Endothelial cell of umbilical vein (primary cell): ENCODE data around the gene RHEX. TPM values are rescaled to one million over a fixed set of nuclear protein-coding genes. Genes with fewer than 3 reads are reported as not detected.

ENCODE experiments used
- BruUV-seq: library from RNA; stranded (reverse); fragments of 400-500 nt; replicated peaks from 2 replicates; lab custom pipeline; 2021; lab: Mats Ljungman, UMichigan
- CTCF ChIA-PET: fragments of 300-600, 350-600 bp; sonication (Branson Sonifier 250); formaldehyde crosslinking; loops from one replicate; lab custom pipeline; 2021; ENCODE audit warnings: antibody characterized with exemption, inconsistent platforms; lab: Charles Lee
- POLR2A ChIA-PET: fragments of 300-600, 350-600 bp; sonication (Branson Sonifier 250); formaldehyde crosslinking; loops from one replicate; lab custom pipeline; 2021; ENCODE audit warnings: antibody characterized with exemption, inconsistent platforms; lab: Charles Lee
- DNase-seq: peaks from one replicate; pipeline ENCODE4 v3.0.0-alpha.2; 2011; ENCODE audit warnings: low read depth, low spot score
- FAIRE-seq: peaks from 2 replicates; lab custom pipeline; 2011; peaks lifted over from hg19 to GRCh38; lab: Jason Lieb, UNC
- H2AFZ ChIP-seq: 2 replicates; pipeline ENCODE4 v1.6.0; 2012; ENCODE audit warnings: low read depth, low read length, control low read depth, inconsistent platforms
- H3K27ac ChIP-seq: 2 replicates; pipeline ENCODE4 v1.5.1; 2011; ENCODE audit warnings: low read depth, mild to moderate bottlenecking, control low read depth, low read length, moderate library complexity; ENCODE audit not compliant: insufficient read depth
- H3K27me3 ChIP-seq, 2 experiments: 2 replicates each; pipeline versions ENCODE4 v1.6.0 to v1.6.1; 2011; ENCODE audit warnings: low read length in 2 of 2, mixed read lengths in 1 of 2; ENCODE audit not compliant: control insufficient read depth in 2 of 2, insufficient read depth in 2 of 2
- H3K36me3 ChIP-seq, 2 experiments: 2 replicates in 1 of 2; 3 replicates in 1 of 2; pipeline ENCODE4 v1.5.1; 2011; ENCODE audit warnings: low read length in 2 of 2, mild to moderate bottlenecking in 1 of 2, moderate library complexity in 1 of 2; ENCODE audit not compliant: control insufficient read depth in 2 of 2, insufficient read depth in 2 of 2; ENCODE audit errors: extremely low read depth in 1 of 2
- H3K4me1 ChIP-seq: 3 replicates; pipeline ENCODE4 v1.5.1; 2011; ENCODE audit warnings: mild to moderate bottlenecking, low read length; ENCODE audit not compliant: control insufficient read depth, insufficient read depth; ENCODE audit errors: extremely low read depth
- H3K4me2 ChIP-seq: 2 replicates; pipeline ENCODE4 v1.6.1; 2011; ENCODE audit warnings: low read length, control low read depth, mixed read lengths; ENCODE audit not compliant: insufficient read depth
- H3K4me3 ChIP-seq, 3 experiments: fragments of 200-600 bp in 1 of 3; sonication (generic), shearing (Covaris generic) in 1 of 3; replicated peaks in 1 of 3; 2 replicates each; pipeline ENCODE4 v1.5.1; 2011 to 2016; ENCODE audit warnings: control low read depth in 3 of 3, low read length in 3 of 3, mild to moderate bottlenecking in 2 of 3, inconsistent platforms in 1 of 3, low read depth in 1 of 3, moderate library complexity in 1 of 3; ENCODE audit not compliant: insufficient read depth in 1 of 3
- H3K79me2 ChIP-seq: 2 replicates; pipeline ENCODE4 v1.6.0; 2012; ENCODE audit warnings: low read length, inconsistent platforms; ENCODE audit not compliant: control insufficient read depth, insufficient read depth
- H3K9ac ChIP-seq: replicated peaks from 2 replicates; pipeline ENCODE3; 2011; ENCODE audit warnings: low read length, control low read depth; ENCODE audit not compliant: insufficient read depth; ENCODE audit errors: extremely low read depth
- H3K9me1 ChIP-seq: replicated peaks from 3 replicates; pipeline ENCODE4 v1.6.0; 2011; ENCODE audit warnings: mild to moderate bottlenecking, low read length; ENCODE audit not compliant: control insufficient read depth, insufficient read depth; ENCODE audit errors: extremely low read depth
- H3K9me3 ChIP-seq: replicated peaks from 2 replicates; pipeline ENCODE4 v1.5.1; 2012; ENCODE audit warnings: low read length, inconsistent platforms; ENCODE audit not compliant: control insufficient read depth, insufficient read depth
- H4K20me1 ChIP-seq: replicated peaks from 2 replicates; pipeline ENCODE3; 2011; ENCODE audit warnings: mild to moderate bottlenecking, low read length; ENCODE audit not compliant: control insufficient read depth, insufficient read depth; ENCODE audit errors: extremely low read depth
- CTCF ChIP-seq, 2 donors: IDR thresholded peaks; 1 replicate in 1 of 2; 2 replicates in 1 of 2; pipeline ENCODE4 v1.5.1; 2011; ENCODE audit warnings: low read length in 2 of 2, mild to moderate bottlenecking in 2 of 2, moderate library complexity in 2 of 2, control low read depth in 1 of 2, inconsistent platforms in 1 of 2, low read depth in 1 of 2; ENCODE audit not compliant: insufficient read depth in 1 of 2; ENCODE audit errors: extremely low read depth in 1 of 2
- EZH2 ChIP-seq: IDR thresholded peaks from 2 replicates; pipeline ENCODE4 v1.6.1; 2012; ENCODE audit warnings: borderline replicate concordance, low read depth, mild to moderate bottlenecking, moderate library complexity, low read length, inconsistent platforms; ENCODE audit not compliant: severe bottlenecking
- FOS ChIP-seq: IDR thresholded peaks from 2 replicates; pipeline ENCODE4 v1.6.1; 2011; ENCODE audit warnings: mild to moderate bottlenecking, low read length, moderate library complexity, borderline replicate concordance; ENCODE audit not compliant: insufficient read depth
- GATA2 ChIP-seq: IDR thresholded peaks from 2 replicates; pipeline ENCODE4 v1.7.0; 2011; ENCODE audit warnings: low read depth, mild to moderate bottlenecking, moderate library complexity, mixed read lengths, low read length; ENCODE audit not compliant: insufficient read length, insufficient read depth
- MAX ChIP-seq: IDR thresholded peaks from 2 replicates; pipeline ENCODE4 v1.6.1; 2011; ENCODE audit not compliant: insufficient read depth, insufficient read length
- MYC ChIP-seq: IDR thresholded peaks from one replicate; pipeline ENCODE4 v1.6.1; 2011; ENCODE audit warnings: mild to moderate bottlenecking, low read depth, low read length
- POLR2AphosphoS5 ChIP-seq: IDR thresholded peaks from 2 replicates; pipeline ENCODE4 v1.6.1; 2012; ENCODE audit warnings: low read depth, mild to moderate bottlenecking, control low read depth, low read length, moderate library complexity; ENCODE audit not compliant: insufficient read depth
- dilution Hi-C: fragments of 300-500 bp; cut with MboI; formaldehyde crosslinking; loops from one replicate; pipeline ENCODE4 v1.15.0; 2019; ENCODE audit warnings: low sequenced_read_pairs; ENCODE audit not compliant: extremely low pct_ligation_motif_present
- intact Hi-C: fragments of 100-400 bp; cut with micrococcal nuclease; formaldehyde crosslinking; loops from one replicate; pipeline ENCODE4 v1.10.0; 2022
- polyA plus RNA-seq, 4 experiments: library from polyadenylated mRNA; depleted of rRNA in 3 of 4; stranded (reverse) in 3 of 4; unstranded in 1 of 4; fragments of >200 nt; gene quantifications; 2 replicates each; pipeline versions ENCODE4 v1.2.1 to v1.2.3, GENCODE V29; 2011 to 2012; ENCODE audit warnings: missing spikeins in 1 of 4
- total RNA-seq: library from RNA; stranded (reverse); gene quantifications from 2 replicates; pipeline ENCODE4 v1.2.3, GENCODE V29; 2021

RHEX gene
- total and polyA plus RNA-seq, 2 donors (not counting 3 experiments of a cell fraction or from before 2014, with no cell fraction given), result not detected

- Histone ChIP-seq H3K4me1 (no peaks in the 10 kb centered on the region), H3K36me3 (no peaks in the 10 kb centered on the region), H3K9ac (no peak overlapping the region), H4K20me1 (no peaks in the 10 kb centered on the region), H3K4me3 (no peak overlapping the region), H3K27ac (no peak overlapping the region), H3K4me2 (no peak overlapping the region), H3K9me1 (no peaks in the 10 kb centered on the region), H3K27me3 (peaks cover 0 to 5% of the 10 kb centered on the region in 2 experiments), H3K79me2 (no peaks in the 10 kb centered on the region), H2AFZ (no peak overlapping the region), H3K9me3 (no peaks in the 10 kb centered on the region)
- dilution Hi-C loops, result no loop called here
- CTCF ChIA-PET, result interaction anchor here (0.7 kb wide), 1 partner anchor 48 kb away, joined by 3 read pairs; no protein-coding TSS in a partner anchor
- BruUV-seq, result no TSS peak
- FAIRE-seq (no peak), DNase-seq (no peak)
- TF ChIP-seq GATA2 (no peak), EZH2 (no peak)
- POLR2A ChIA-PET, result no interaction called here
- intact Hi-C loops, result no loop called here
Measured at GRCh38 chr1:206058927-206059292, 5.9 kb downstream of the RHEX start.

GRCh38 chr1:206059355-206059915 lies 6.5 kb downstream of the RHEX start:
- no TSS peak for BruUV-seq
- H3K36me3 ChIP-seq, result no peaks in the 10 kb centered on the region
- no peaks in the 10 kb centered on the region for H4K20me1 ChIP-seq
- H3K4me1 ChIP-seq, result no peaks in the 10 kb centered on the region
- H3K9me1 ChIP-seq, result no peaks in the 10 kb centered on the region
- no peak overlapping the region for H3K9ac ChIP-seq
- ChIA-PET POLR2A (no interaction called here), CTCF (interaction anchor here (0.7 to 0.9 kb wide), 2 partner anchors 47 to 82 kb away, joined by 3 read pairs; no protein-coding TSS in a partner anchor)
- no peak overlapping the region for H3K27ac ChIP-seq
- DNase-seq (no peak), FAIRE-seq (no peak)
- H3K9me3 ChIP-seq, result no peaks in the 10 kb centered on the region
- no peak overlapping the region for H2AFZ ChIP-seq
- no peaks in the 10 kb centered on the region for H3K79me2 ChIP-seq
- intact Hi-C loops (no loop called here), dilution Hi-C loops (no loop called here)
- H3K27me3 ChIP-seq, result peaks cover 0 to 5% of the 10 kb centered on the region in 2 experiments
- no peak overlapping the region for H3K4me3 ChIP-seq
- TF ChIP-seq FOS (no peak), POLR2AphosphoS5 (no peak), GATA2 (no peak), MYC (no peak), EZH2 (no peak), MAX (no peak), CTCF (IDR thresholded peaks at IDR 0.05; ENCODE audit: extremely low read depth in 1 of 2, insufficient read depth in 1 of 2, low read depth in 1 of 2, low read length in 2 of 2) (no peak)
- H3K4me2 ChIP-seq, result no peak overlapping the region
